ENCODE measurements around the gene SCARB1.

SCARB1 gene

DNA sequence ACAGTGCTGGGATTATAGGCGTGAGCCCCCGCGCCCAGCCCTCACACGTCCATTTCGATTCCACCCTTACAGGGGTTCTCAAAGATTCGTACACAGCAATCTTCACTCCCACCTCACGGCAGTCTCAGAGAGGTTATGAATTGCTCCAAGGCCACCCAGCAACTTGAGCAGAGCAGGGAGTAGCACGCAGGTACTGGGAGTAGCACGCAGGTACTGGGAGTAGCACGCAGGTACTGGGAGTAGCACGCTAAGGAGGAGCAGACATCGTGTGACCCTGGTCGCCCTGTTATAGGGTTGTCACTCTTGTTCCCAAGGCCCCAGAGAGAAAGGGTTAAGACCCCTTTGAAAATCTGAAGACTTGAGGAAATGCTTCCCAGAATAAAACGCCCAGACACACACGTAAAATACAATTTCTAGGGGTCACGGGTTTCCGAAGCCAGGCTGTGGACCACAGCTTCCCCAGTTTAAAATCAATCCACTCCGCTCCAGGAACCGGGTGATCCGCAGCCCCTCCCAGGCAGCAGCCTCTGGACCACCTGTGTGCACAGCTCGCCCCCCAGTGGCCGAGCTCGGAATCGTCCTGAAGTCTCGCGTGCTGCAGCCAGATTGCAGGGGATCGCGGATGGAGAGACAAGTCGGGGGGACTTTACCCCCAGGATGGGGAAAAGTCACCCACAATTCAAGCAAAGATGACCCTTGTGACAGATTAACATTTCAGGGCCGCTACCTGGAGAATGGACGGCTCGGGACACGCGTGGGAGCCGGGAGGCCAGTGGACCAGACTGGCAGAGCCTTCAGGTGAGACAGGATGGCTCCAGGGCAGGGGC lies 92.0 kb downstream of the SCARB1 start:
- DNase-seq: peak; percentile 80

GRCh38 chr12:124770728-124771127 lies 92.9 kb downstream of the SCARB1 start:
- DNase-seq: no peak

DNA sequence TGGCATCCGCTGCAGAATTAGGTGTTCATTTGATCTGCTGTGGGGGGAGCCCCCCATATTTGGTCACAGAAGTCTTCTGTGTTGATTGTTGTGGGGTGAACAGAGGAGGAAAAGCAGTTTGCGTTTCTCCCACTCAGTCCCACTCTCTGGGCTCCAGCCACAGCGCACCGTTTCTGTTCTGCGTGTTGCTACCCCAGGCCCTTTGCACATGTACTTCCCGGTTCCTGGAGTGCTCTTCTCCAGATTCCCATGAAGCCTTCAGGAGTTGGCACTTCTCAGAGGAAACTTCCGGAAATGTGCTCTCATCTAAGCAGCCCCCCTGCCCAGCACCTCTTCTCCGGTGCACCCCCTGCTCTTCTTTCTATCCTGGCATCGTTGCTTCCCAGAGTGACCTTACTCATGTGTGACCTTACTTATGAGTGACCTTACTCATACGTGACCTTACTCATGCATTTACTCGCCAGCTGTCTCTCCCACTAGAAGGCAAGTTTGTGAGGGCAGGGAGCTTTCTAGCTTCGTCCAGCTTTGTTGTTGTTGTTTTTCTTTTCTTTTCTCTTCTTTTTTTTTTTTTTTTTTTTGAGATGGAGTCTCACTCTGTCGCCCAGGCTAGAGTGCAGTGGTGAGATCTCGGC lies 93.7 kb downstream of the SCARB1 start:
- DNase-seq: no peak

- DNase-seq: no peak
Observed at GRCh38 chr12:124769163-124769530, 94.5 kb downstream of the SCARB1 start.

DNA sequence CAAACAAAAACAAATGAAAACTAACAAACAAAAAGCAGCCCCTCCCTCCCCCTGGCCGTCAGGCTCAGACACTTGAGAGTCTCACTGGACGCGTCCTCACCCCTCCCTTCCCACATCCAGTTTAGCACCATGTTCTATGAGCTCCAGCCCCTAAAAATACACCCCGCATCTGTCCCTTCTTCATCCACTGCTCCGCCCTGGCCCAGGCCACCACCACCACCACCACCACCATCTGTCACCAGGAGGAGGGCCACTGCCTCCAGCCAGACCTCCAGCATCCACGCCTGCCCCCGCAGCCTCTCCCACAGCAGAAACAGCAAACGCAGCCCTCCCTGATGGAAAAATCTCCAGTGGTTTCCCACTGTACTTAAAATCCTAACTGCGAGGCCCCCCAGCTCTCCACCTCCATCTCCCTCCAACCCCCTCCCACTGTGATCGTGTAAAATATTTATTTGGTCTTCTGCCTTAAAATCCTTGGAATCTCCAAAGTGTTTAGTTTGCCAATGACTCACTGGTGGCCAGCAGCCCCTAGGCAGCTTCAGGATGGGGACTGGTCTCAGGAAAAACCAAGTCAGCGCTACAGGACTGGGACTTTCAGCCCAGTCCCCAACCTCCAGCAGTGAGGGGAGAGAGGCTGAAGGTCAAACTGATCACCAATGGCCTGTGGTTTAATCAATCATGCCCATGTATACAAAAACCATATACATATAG lies 95.1 kb downstream of the SCARB1 start:
- no peak for DNase-seq

GRCh38 chr12:124767066-124767821 lies 96.4 kb downstream of the SCARB1 start:
- DNase-seq: peak; percentile 81

DNA sequence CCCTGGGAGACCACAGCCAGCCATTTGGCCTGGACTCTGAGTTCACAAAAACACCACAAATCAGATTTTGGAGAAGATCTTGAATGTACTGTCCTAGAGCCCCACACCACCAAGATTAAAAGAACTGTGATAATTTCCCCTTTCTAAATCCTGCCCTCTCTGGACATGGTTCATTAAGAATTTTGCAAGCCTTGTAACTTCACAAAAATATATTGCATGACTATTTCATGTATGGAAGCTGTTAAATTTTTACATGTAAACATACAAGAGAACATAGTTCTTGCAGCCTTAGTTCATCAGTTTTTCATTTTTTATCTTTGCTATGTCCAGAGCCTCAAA lies 97.0 kb downstream of the SCARB1 start:
- no peak for DNase-seq

GRCh38 chr12:124765581-124766489 lies 97.8 kb downstream of the SCARB1 start:
- DNase-seq: no peak

- no peak for DNase-seq
Observed at GRCh38 chr12:124764870-124765580, 98.6 kb downstream of the SCARB1 start.

GRCh38 chr12:124764451-124764850 lies 99.2 kb downstream of the SCARB1 start:
- DNase-seq: no peak

- no peak for DNase-seq
Observed at GRCh38 chr12:124763594-124763979, 100.1 kb downstream of the SCARB1 start.

- no peak for DNase-seq
Observed at GRCh38 chr12:124762791-124763593, 100.7 kb downstream of the SCARB1 start.

DNA sequence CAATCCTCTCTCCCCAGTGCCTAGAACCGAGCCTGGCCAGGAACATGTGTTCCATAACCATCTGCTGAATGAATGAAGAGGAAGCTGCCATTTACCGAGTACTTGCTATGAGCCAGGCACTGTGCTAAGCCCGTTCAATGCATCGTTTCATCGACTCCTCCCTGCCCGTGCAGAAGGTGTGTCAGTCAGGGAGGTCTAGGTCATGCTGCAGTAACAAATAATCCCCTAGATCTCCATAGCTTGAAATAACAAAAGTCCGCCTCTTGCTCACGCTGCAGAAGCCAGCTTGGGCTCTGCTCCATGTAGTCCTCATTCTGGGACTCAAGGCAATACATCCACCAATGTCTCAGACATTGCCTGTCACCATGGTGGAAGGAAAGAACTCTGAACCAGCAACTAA lies 101.3 kb downstream of the SCARB1 start:
- DNase-seq: no peak

GRCh38 chr12:124761871-124762270 lies 101.8 kb downstream of the SCARB1 start:
- no peak for DNase-seq

DNA sequence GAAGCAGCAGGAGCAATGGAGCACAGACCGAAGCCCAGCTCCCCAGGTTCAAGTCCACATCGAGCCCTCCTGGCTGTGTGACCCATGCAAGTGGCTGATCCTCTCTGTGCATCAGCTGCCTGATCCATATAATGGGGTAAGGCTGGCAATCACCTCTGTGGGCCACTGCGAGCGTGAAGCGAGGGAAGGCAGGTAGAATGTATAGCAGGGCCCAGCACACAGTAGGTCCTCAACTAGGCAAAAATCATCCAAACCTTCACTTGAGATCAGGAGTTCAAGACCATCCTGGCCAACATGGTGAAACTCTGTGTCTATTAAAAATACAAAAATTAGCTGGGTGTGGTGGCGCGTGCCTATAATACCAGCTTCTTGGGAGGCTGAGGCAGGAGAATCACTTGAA lies 102.6 kb downstream of the SCARB1 start:
- no peak for DNase-seq

GRCh38 chr12:124760560-124760959 lies 103.1 kb downstream of the SCARB1 start:
- DNase-seq: no peak

DNA sequence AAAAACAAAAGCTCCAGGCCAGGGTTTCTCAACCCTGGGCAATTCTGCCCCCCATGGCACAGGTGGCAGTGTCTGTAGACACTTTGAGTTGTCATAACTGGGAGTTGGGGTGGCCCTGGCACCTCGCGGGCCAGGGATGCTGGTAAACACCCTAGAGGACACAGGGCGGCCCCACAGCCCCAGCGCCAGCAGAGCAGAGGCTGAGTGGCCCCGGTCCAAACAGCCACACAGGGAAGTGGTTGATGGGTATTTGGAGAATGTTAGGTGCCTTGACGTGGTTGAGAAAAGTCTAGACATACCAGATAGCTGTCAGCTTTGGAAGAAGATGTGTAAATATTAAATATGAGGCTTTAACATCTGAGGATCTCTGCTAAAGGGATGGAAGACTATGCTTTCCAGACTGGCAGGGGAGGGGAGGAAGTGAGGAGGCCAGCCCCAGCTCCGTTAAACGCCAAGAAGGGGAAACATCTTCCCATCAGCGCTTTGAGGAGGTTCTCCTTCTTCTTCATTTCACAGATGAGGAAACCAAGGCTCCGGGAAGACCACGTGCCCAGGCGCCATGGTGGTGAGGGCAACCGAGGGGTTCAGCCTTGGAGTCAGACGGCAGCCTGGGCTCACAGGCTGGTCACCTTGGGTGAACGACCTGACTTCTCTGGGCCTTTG lies 103.7 kb downstream of the SCARB1 start:
- no peak for DNase-seq

- DNase-seq: no peak
Observed at GRCh38 chr12:124758266-124759220, 105.1 kb downstream of the SCARB1 start.

GRCh38 chr12:124757329-124757728 lies 106.3 kb downstream of the SCARB1 start:
- DNase-seq: no peak
